HG03558 (cell line): ENCODE results near the gene TMEM45B.
"Not testable (repeated sequence)": the region's sequence is repeated elsewhere in the genome, so short reads cannot be mapped to it uniquely, and the experiment has no call there.

ENCODE experiments used
- ATAC-seq: cut with Tn5 transposase; IDR thresholded peaks from one replicate; pipeline ENCODE4 v1.9.1; 2021; ENCODE audit warnings: moderate number of reproducible peaks; ENCODE audit not compliant: unreplicated experiment; ENCODE audit errors: extremely low read depth

The TMEM45B gene

GRCh38 chr11:129803533-129803932 is 12.1 kb upstream of the TMEM45B start:
- no peak for ATAC-seq

GRCh38 chr11:129804012-129804411 is 11.6 kb upstream of the TMEM45B start:
- ATAC-seq: no peak

GRCh38 chr11:129808241-129808640 is 7.4 kb upstream of the TMEM45B start:
- not testable (repeated sequence) for ATAC-seq

GRCh38 chr11:129813231-129813791 is 2.3 kb upstream of the TMEM45B start:
- no peak for ATAC-seq

GRCh38 chr11:129814244-129815014 is 1.2 kb upstream of the TMEM45B start:
- no peak for ATAC-seq

- no peak for ATAC-seq
Measured at GRCh38 chr11:129817534-129818051, 1.9 kb downstream of the TMEM45B start.

GRCh38 chr11:129818236-129818635 is 2.6 kb downstream of the TMEM45B start:
- not testable (repeated sequence) for ATAC-seq

GRCh38 chr11:129819237-129819636 is 3.6 kb downstream of the TMEM45B start:
- no peak for ATAC-seq

GRCh38 chr11:129820228-129820627 is 4.6 kb downstream of the TMEM45B start:
- ATAC-seq: not testable (repeated sequence)

- not testable (repeated sequence) for ATAC-seq
Measured at GRCh38 chr11:129823281-129823680, 7.6 kb downstream of the TMEM45B start.

- not testable (repeated sequence) for ATAC-seq
Measured at GRCh38 chr11:129823799-129824198, 8.2 kb downstream of the TMEM45B start.

- no peak for ATAC-seq
Measured at GRCh38 chr11:129825380-129825779, 9.7 kb downstream of the TMEM45B start.

- no peak for ATAC-seq
Measured at GRCh38 chr11:129828301-129828836, 12.7 kb downstream of the TMEM45B start.

- ATAC-seq: not testable (repeated sequence)
Measured at GRCh38 chr11:129829497-129829896, 13.8 kb downstream of the TMEM45B start.

GRCh38 chr11:129831227-129831626 is 15.6 kb downstream of the TMEM45B start:
- ATAC-seq: not testable (repeated sequence)

- not testable (repeated sequence) for ATAC-seq
Measured at GRCh38 chr11:129833260-129833659, 17.6 kb downstream of the TMEM45B start.

GRCh38 chr11:129836423-129836891 is 20.8 kb downstream of the TMEM45B start:
- not testable (repeated sequence) for ATAC-seq

GRCh38 chr11:129836979-129837378 is 21.3 kb downstream of the TMEM45B start:
- no peak for ATAC-seq

- no peak for ATAC-seq
Measured at GRCh38 chr11:129840236-129840635, 24.6 kb downstream of the TMEM45B start.

GRCh38 chr11:129842138-129842537 is 26.5 kb downstream of the TMEM45B start:
- ATAC-seq: no peak
